ENCODE measurements around the gene EXOC6B. TPM values are rescaled to one million over a fixed set of nuclear protein-coding genes. Genes with fewer than 3 reads are reported as not detected.
"Not testable (repeated sequence)": the region's sequence is repeated elsewhere in the genome, so short reads cannot be mapped to it uniquely, and the experiment has no call there.

The EXOC6B gene
- total RNA-seq, 3 donors from 2014 or later: 6.5 to 7.3 (median 6.8) TPM

DNA sequence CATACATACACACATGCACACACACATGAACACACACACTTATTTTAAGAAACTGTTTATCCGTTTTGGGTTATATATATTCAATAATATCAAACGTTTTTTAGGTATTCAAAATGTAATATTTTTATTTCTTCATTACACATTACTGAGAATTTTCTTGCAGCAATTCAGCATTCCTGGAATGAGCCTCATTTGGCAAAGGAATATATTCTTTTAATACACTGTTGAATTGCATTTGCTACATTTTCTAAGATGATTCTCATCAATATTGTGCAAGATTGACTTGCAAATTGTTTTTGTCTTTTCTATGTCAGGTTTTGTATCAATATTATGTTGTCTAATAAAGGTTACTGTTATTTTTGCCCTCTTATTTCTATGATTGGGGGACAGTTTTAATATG, 402.1 kb downstream of the EXOC6B start:
- Mint-ChIP-seq H3K36me3 (ENCODE audit: insufficient read depth) (peaks cover 16% of the 10 kb centered on the region), H3K9me3 (peaks cover 24% of the 10 kb centered on the region), H3K27me3 (ENCODE audit: low read depth) (no peaks in the 10 kb centered on the region), H3K4me3 (no peak overlapping the region), H3K4me1 (ENCODE audit: low read depth) (no peaks in the 10 kb centered on the region)
- no peak for DNase-seq
- ATAC-seq: no peak

DNA sequence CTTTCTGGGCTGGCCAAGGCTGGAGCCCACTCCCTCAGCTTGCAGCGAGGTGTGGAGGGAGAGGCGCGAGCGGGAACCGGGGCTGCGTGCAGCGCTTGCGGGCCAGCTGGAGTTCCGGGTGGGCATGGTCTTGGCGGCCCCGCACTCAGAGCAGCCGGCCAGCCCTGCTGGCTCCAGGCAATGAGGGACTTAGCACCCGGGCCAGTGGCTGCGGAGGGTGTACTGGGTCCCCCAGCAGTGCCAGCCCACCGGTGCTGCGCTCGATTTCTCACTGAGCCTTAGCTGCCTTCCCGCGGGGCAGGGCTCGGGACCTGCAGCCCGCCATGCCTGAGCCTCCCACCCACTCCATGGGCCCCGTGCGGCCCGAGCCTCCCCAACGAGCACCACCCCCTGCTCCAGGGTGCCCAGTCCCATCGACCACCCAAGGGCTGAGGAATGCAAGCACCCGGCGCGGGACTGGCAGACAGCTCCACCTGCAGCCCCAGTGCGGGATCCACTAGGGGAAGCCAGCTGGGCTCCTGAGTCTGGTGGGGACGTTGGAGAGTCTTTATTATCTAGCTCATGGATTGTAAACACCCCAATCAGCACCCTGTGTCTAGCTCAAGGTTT, 404.0 kb downstream of the EXOC6B start:
- not testable (repeated sequence) for ATAC-seq; H3K4me3 Mint-ChIP-seq; H3K4me1 Mint-ChIP-seq (ENCODE audit: low read depth); DNase-seq; H3K27me3 Mint-ChIP-seq (ENCODE audit: low read depth)
- peaks cover 20% of the 10 kb centered on the region for H3K9me3 Mint-ChIP-seq
- H3K36me3 Mint-ChIP-seq (ENCODE audit: insufficient read depth): peaks cover 11% of the 10 kb centered on the region

DNA sequence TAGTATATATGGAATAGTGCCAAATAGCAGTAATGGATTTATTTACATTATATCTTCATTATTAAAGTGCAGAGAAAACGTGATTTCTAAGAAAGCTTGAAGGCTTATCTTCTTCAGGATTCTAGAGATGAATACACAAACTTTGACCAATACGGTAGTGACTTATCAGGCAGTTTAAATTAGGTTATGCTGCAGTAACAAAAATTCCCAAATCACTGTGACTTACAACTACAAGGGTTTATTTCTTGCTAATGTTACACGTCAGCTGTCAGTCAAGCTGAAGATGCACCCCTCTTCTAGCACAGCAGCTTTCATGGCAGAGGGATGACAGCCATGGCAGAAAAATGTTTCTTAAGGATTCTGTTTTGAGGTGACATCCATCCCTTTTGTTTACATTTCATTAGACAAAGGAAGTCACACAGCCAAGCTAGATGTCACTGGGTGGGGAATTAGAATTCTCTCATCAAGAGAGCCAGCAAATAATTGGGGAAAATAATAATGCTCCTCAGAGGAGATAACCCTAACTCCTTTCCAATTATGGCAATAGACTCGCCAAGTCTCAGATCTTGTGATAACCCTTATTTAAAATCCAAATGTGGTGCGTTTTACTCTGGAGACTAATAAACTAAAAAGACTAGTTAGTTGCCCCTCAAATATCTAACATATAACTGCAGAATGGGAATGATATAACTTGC, 409.9 kb downstream of the EXOC6B start:
- Mint-ChIP-seq H3K27me3 (ENCODE audit: low read depth) (no peaks in the 10 kb centered on the region), H3K4me3 (no peak overlapping the region), H3K4me1 (ENCODE audit: low read depth) (no peaks in the 10 kb centered on the region), H3K36me3 (ENCODE audit: insufficient read depth) (peaks cover 2% of the 10 kb centered on the region), H3K9me3 (peaks cover 18% of the 10 kb centered on the region)
- DNase-seq (no peak), ATAC-seq (no peak)

DNA sequence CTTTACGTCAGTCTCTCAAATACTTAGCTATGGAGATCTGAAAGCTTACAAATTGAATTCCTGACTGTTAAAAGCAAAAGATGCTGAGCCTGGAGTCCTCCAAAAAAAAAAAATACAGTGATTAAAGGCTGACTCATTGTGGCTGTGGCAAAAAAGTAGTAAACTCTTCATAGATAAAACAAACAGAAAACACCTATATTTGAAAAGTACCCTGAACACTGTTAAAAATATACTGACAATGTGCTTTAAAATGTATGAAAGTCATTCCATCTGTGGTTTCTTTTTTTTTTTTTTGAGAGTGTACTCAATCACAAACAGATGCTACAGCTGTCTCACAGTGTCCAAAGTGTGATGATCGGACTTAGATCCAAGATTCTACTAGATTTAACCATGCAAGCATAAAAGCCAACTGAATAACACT, 410.6 kb downstream of the EXOC6B start:
- ATAC-seq (no peak), DNase-seq (no peak)
- H3K4me1 Mint-ChIP-seq (ENCODE audit: low read depth): no peaks in the 10 kb centered on the region
- no peaks in the 10 kb centered on the region for H3K27me3 Mint-ChIP-seq (ENCODE audit: low read depth)
- no peak overlapping the region for H3K4me3 Mint-ChIP-seq
- peaks cover 15% of the 10 kb centered on the region for H3K9me3 Mint-ChIP-seq
- H3K36me3 Mint-ChIP-seq (ENCODE audit: insufficient read depth): peaks cover 2% of the 10 kb centered on the region

DNA sequence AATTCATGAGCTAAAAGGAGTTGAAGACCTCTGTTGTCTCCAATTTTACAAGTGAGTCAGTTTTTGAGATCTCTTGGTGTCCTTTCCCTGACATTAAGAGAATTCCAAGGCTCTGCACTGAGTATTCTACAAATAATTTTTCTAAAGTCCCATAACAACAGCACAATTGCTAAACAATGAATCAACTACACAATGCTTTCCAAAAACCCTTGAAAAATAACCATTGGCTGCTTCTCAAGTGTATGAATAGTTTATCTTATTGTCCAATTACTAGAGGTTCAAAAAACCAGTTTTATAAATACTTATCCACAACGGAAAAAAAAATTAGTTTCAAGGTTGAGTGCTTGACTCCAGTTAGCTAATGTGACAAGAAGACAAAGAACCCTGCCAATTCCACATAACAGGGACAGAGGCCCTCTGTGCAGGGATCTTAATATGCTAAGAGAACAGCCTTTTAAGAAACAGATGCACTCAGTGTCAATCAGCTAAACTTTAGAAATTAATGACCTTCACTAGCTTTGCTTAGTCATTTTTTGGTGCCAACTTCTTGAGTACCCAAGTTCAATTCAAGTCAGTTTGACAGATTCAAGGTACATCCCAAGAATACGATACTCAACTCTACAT, 411.6 kb downstream of the EXOC6B start:
- DNase-seq (no peak), ATAC-seq (no peak)
- Mint-ChIP-seq H3K4me1 (ENCODE audit: low read depth) (no peaks in the 10 kb centered on the region), H3K9me3 (peaks cover 13% of the 10 kb centered on the region), H3K27me3 (ENCODE audit: low read depth) (no peaks in the 10 kb centered on the region), H3K4me3 (no peak overlapping the region), H3K36me3 (ENCODE audit: insufficient read depth) (peaks cover 2% of the 10 kb centered on the region)

DNA sequence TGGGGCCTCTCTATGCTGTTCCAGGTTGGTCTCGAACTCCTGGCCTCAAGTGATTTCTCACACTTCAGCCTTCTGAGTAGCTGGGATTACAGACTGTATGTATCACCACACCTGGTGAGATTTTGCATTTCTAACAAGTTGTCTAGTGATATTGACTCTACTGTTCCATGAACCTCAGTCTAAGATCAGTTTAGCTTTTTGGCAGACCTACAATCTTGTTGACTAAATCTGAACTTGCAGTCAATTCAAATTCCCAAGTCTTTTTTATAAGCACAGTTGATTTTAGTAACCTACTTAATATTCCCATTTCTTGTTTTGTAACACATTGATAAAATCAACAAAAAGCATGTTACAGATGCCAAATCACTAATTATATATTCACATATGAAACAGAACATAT, 412.1 kb downstream of the EXOC6B start:
- H3K27me3 Mint-ChIP-seq (ENCODE audit: low read depth): no peaks in the 10 kb centered on the region
- no peak overlapping the region for H3K4me3 Mint-ChIP-seq
- peaks cover 13% of the 10 kb centered on the region for H3K9me3 Mint-ChIP-seq
- ATAC-seq: no peak
- no peak for DNase-seq
- peaks cover 2% of the 10 kb centered on the region for H3K36me3 Mint-ChIP-seq (ENCODE audit: insufficient read depth)
- no peaks in the 10 kb centered on the region for H3K4me1 Mint-ChIP-seq (ENCODE audit: low read depth)

DNA sequence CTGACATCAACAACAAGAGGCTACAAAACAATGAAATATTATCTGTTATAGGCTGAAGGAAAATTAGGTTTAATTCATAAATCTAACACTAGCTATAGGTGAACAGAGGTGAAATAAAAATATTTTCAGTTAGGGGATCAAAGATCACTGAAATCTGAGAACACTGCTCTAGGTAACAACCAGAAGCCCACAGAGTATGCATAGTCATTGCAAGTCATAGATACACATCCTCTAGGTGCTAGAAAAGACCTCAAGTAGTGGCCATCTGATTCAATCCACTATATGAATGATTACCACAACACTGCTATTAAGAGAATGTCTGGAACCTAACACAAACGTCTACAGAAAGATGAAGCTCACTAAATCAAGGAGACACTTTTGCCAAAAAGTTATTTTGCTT, 413.6 kb downstream of the EXOC6B start:
- Mint-ChIP-seq H3K4me3 (no peak overlapping the region), H3K36me3 (ENCODE audit: insufficient read depth) (peaks cover 2% of the 10 kb centered on the region), H3K9me3 (peaks cover 16% of the 10 kb centered on the region), H3K4me1 (ENCODE audit: low read depth) (no peaks in the 10 kb centered on the region), H3K27me3 (ENCODE audit: low read depth) (no peaks in the 10 kb centered on the region)
- ATAC-seq (no peak), DNase-seq (no peak)

DNA sequence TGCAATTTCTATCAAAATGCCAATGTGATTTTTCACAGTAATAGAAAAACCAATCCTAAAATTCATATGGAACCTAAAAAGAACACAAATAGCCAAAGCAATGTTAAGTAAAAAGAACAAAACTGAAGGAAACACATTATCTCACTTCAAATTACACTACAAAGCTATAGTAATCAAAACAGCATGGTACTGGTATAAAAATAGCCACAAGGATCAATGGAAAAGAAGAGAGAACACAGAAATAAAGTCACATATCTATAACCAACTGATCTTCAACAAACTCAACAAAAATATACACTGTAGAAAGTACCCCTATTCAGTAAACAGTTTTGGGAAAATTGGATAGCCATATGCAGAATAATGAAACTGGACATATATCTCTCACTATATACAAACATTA, 426.0 kb downstream of the EXOC6B start:
- no peaks in the 10 kb centered on the region for H3K4me1 Mint-ChIP-seq (ENCODE audit: low read depth)
- no peak overlapping the region for H3K4me3 Mint-ChIP-seq
- ATAC-seq (no peak), DNase-seq (no peak)
- peaks cover 22% of the 10 kb centered on the region for H3K9me3 Mint-ChIP-seq
- peaks cover 10% of the 10 kb centered on the region for H3K36me3 Mint-ChIP-seq (ENCODE audit: insufficient read depth)
- no peaks in the 10 kb centered on the region for H3K27me3 Mint-ChIP-seq (ENCODE audit: low read depth)

DNA sequence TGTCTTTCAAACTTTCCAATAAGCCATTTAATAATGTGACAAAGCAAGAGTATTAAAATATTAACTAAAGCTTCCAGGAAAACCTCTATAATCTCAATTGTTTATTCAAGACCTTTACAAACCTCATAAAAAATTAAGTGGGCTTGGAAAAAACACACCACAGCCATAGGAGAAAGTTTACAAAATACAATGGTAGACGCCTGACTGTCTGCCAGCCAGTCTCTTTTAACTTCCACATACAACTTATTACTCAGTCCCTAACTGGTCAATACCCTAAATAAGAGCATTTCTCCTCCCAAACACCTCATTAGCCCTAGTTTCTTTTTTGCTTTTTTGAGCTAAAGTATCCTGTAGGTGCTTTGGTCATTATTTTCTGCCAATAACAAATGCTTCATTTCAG, 430.7 kb downstream of the EXOC6B start:
- Mint-ChIP-seq H3K4me1 (ENCODE audit: low read depth) (no peaks in the 10 kb centered on the region), H3K9me3 (peaks cover 29% of the 10 kb centered on the region), H3K27me3 (ENCODE audit: low read depth) (no peaks in the 10 kb centered on the region), H3K36me3 (ENCODE audit: insufficient read depth) (peaks cover 15% of the 10 kb centered on the region), H3K4me3 (no peak overlapping the region)
- DNase-seq (no peak), ATAC-seq (no peak)

DNA sequence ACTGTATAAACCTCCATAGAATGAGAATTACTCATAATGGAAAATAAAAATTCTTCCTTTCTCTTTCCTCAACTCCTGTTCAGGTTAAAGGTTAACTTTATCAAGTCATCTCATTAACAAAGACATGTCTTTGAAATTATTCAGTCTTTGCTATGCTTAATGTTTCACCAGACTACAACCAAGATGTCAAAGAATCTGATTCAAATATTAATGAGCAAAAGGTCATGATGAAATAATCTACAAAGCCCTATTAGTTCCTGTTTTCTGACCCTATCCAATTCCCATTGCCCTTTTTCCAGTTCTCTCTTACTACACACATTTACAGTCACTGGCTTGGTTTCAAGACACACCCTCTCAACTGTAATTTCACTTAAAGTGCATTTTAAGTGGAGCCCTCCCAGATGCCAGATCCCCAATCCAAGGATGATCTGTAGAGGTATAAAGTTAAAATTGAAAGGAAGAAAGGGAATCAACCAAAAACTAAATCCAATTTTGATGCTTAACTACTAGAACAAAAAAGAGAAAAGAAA, 431.2 kb downstream of the EXOC6B start:
- no peaks in the 10 kb centered on the region for H3K4me1 Mint-ChIP-seq (ENCODE audit: low read depth)
- no peaks in the 10 kb centered on the region for H3K27me3 Mint-ChIP-seq (ENCODE audit: low read depth)
- no peak overlapping the region for H3K4me3 Mint-ChIP-seq

DNA sequence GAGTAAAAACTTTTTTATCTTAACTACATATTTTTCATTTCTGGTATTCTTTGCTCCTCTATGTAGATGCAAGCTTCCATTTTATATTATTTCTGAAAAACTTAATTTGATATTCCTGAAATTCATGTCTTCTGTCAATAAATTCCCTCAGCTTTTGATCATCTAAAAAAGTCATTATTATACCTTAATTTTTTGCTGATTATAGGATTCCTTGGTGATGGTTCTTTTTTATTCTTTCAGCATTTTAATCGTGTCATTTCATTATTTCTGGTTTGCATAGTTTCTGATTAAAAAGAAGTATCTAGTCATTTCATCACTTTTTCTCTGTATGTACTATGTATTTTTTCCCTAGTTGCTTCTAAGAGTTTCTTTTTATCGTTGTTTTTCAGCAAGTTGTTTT, 436.4 kb downstream of the EXOC6B start:
- H3K4me1 Mint-ChIP-seq (ENCODE audit: low read depth): no peaks in the 10 kb centered on the region
- no peak for DNase-seq
- peaks cover 31% of the 10 kb centered on the region for H3K9me3 Mint-ChIP-seq
- no peak overlapping the region for H3K4me3 Mint-ChIP-seq
- no peak for ATAC-seq
- H3K27me3 Mint-ChIP-seq (ENCODE audit: low read depth): no peaks in the 10 kb centered on the region
- peaks cover 11% of the 10 kb centered on the region for H3K36me3 Mint-ChIP-seq (ENCODE audit: insufficient read depth)

More for the DNA sequence above, 431.2 kb downstream of the EXOC6B start:
- peaks cover 29% of the 10 kb centered on the region for H3K9me3 Mint-ChIP-seq
- DNase-seq (no peak), ATAC-seq (no peak)
- H3K36me3 Mint-ChIP-seq (ENCODE audit: insufficient read depth): peaks cover 13% of the 10 kb centered on the region

DNA sequence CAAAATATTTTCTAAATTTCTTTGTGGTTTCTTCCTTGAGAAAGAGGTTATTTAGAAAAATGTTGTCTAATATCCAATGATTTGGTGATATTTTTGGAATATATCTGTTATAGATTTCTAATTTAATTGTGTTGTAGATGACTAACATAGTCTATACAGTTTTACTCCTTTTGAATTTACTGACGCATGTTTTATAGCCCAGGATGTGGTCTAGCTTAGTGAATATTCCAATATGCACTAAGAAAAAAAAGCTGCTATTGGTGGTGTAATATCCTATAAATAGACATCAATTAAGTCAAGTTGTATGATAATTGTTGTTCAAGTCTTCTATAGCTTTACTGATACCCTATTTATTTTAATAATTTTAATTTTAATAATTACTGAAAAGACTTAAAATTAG, 437.6 kb downstream of the EXOC6B start:
- no peak overlapping the region for H3K4me3 Mint-ChIP-seq
- peaks cover 10% of the 10 kb centered on the region for H3K36me3 Mint-ChIP-seq (ENCODE audit: insufficient read depth)
- peaks cover 30% of the 10 kb centered on the region for H3K9me3 Mint-ChIP-seq
- no peak for ATAC-seq
- H3K4me1 Mint-ChIP-seq (ENCODE audit: low read depth): no peaks in the 10 kb centered on the region
- H3K27me3 Mint-ChIP-seq (ENCODE audit: low read depth): no peaks in the 10 kb centered on the region
- no peak for DNase-seq

DNA sequence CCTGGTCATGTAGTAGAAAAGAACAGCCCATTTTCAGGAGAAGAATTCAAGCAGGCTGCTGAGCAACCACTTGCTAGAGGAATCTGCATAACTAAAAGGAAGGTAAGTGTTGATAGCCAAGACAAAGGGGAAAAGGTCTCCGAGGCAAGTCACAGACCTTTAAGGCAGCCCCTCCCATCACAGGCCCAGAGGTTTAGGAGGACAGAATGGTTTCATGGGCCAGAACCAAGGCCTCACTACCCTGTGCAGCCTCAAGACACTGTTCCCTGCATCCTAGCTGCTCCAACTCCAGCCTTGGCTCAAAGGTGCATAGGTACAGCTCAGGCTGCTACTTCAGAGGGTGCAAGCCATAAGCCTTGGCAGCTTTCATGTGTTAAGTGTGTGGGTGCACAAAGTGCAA, 439.5 kb downstream of the EXOC6B start:
- no peak for ATAC-seq
- Mint-ChIP-seq H3K9me3 (peaks cover 27% of the 10 kb centered on the region), H3K27me3 (ENCODE audit: low read depth) (no peaks in the 10 kb centered on the region), H3K4me1 (ENCODE audit: low read depth) (no peaks in the 10 kb centered on the region), H3K4me3 (no peak overlapping the region), H3K36me3 (ENCODE audit: insufficient read depth) (peaks cover 6% of the 10 kb centered on the region)
- no peak for DNase-seq

DNA sequence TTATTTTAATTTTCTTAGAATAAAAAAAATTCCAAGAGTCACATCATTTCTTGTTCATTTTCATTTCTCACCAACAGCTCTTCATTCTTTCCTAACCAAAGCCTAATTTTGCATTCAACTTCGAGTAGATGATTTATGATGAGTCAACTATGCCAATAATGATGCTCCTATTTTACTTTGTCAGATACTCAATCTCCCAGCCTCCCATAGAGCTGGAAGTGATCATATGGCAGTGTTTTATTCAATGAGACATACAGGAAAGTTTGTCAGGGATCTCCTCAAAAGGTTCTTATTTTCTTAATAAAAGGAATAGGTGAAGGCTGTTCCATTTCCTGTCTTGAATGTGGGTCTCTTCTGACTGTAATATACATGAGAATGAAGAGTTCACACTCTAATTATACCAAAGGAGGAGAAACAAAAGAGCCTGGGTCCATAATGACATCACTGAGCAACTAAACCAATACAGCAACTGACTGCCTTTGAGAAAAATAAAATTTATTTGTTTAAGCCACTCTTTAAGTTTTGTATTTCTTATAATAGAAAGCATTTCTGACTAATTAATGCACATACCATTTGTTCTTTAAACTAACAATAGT, 447.0 kb downstream of the EXOC6B start:
- no peak overlapping the region for H3K4me3 Mint-ChIP-seq
- H3K36me3 Mint-ChIP-seq (ENCODE audit: insufficient read depth): peaks cover 33% of the 10 kb centered on the region
- H3K4me1 Mint-ChIP-seq (ENCODE audit: low read depth): no peaks in the 10 kb centered on the region
- no peaks in the 10 kb centered on the region for H3K27me3 Mint-ChIP-seq (ENCODE audit: low read depth)
- DNase-seq (no peak), ATAC-seq (no peak)
- H3K9me3 Mint-ChIP-seq: peaks cover 10% of the 10 kb centered on the region

Data from activated T-cell treated with anti-CD3 and anti-CD28 coated beads, Interleukin-2, amount 50 U/mL, for 4 hours (primary cell).